RKO (cell line): ENCODE measurements around the gene DUSP3.
A peak's percentile ranks its signal among the peaks of the same experiment; 100 is the strongest.
"Not testable (repeated sequence)": the region's sequence is repeated elsewhere in the genome, so short reads cannot be mapped to it uniquely, and the experiment has no call there.

Experiments used
- DNase-seq: peaks from one replicate; pipeline ENCODE4 v3.0.0-alpha.2; 2016; ENCODE audit warnings: low spot score

Gene DUSP3

GRCh38 chr17:43800736-43801135 lies 22.0 kb upstream of the DUSP3 start:
- DNase-seq: no peak

- DNase-seq: no peak
These were observed 20.3 kb upstream of the DUSP3 start for GRCh38 chr17:43799047-43799446.

- DNase-seq: not testable (repeated sequence)
These were observed 19.2 kb upstream of the DUSP3 start for GRCh38 chr17:43798024-43798423.

- not testable (repeated sequence) for DNase-seq
These were observed 13.9 kb upstream of the DUSP3 start for GRCh38 chr17:43792668-43793067.

GRCh38 chr17:43791589-43791988 lies 12.8 kb upstream of the DUSP3 start:
- DNase-seq: peak; percentile 79

- no peak for DNase-seq
These were observed 11.6 kb upstream of the DUSP3 start for GRCh38 chr17:43790311-43790940.

GRCh38 chr17:43789482-43789881 lies 10.7 kb upstream of the DUSP3 start:
- no peak for DNase-seq

- no peak for DNase-seq
These were observed 9.8 kb upstream of the DUSP3 start for GRCh38 chr17:43788540-43788939.

- DNase-seq: no peak
These were observed 9.0 kb upstream of the DUSP3 start for GRCh38 chr17:43787728-43788127.

- DNase-seq: no peak
These were observed 5.9 kb upstream of the DUSP3 start for GRCh38 chr17:43784628-43785101.

GRCh38 chr17:43784068-43784467 lies 5.3 kb upstream of the DUSP3 start:
- no peak for DNase-seq

- DNase-seq: no peak
These were observed 4.3 kb upstream of the DUSP3 start for GRCh38 chr17:43782913-43783680.

- no peak for DNase-seq
These were observed 1.4 kb upstream of the DUSP3 start, which contains the start of gene CFAP97D1 for GRCh38 chr17:43780135-43780534. CFAP97D1 (plus strand) TSS chr17:43780435; CDS start chr17:43780463, 28 bp downstream.

- DNase-seq: no peak
These were observed 658 bp upstream of the DUSP3 start for GRCh38 chr17:43779145-43780125.

- DNase-seq: no peak
These were observed 4.2 kb downstream of the DUSP3 start for GRCh38 chr17:43774304-43775250.

- DNase-seq: no peak
These were observed 5.7 kb downstream of the DUSP3 start for GRCh38 chr17:43772877-43773648.

GRCh38 chr17:43771463-43771862 lies 7.3 kb downstream of the DUSP3 start:
- no peak for DNase-seq

GRCh38 chr17:43770957-43771356 lies 7.8 kb downstream of the DUSP3 start:
- no peak for DNase-seq

GRCh38 chr17:43769859-43770258 lies 8.9 kb downstream of the DUSP3 start:
- DNase-seq: no peak

- no peak for DNase-seq
These were observed 9.4 kb downstream of the DUSP3 start for GRCh38 chr17:43769426-43769825.
